ENCODE data around the gene ZNF425. TPM values are rescaled to one million over a fixed set of nuclear protein-coding genes. Genes with fewer than 3 reads are reported as not detected.

Gene ZNF425
- 0.57 and 0.89 TPM in 2 replicates for total RNA-seq (2014; rRNA removed; shearing (Covaris generic))

- peak; percentile 90 to 95 for DNase-seq
Measured at GRCh38 chr7:149125863-149126661, at the start of gene ZNF425. TSS of gene ZNF425 (minus strand) at chr7:149126324. CDS start at chr7:149126213, 111 bp downstream.

GRCh38 chr7:149175150-149175549, 49.0 kb upstream of the ZNF425 start:
- Histone ChIP-seq H3K27me3 (no peaks in the 10 kb centered on the region), H3K9me3 (replicated peaks) (no peaks in the 10 kb centered on the region), H3K36me3 (peaks cover 46% of the 10 kb centered on the region), H3K27ac (no peak overlapping the region), H3K4me1 (no peaks in the 10 kb centered on the region), H3K4me3 (no peak overlapping the region)
- DNase-seq = no peak

More at GRCh38 chr7:149125863-149126661, at the start of gene ZNF425:
- Histone ChIP-seq H3K4me1 (peaks cover 9% of the 10 kb centered on the region), H3K9me3 (replicated peaks) (peaks cover 9% of the 10 kb centered on the region), H3K4me3 (peak within 1 kb of the TSS; percentile 85), H3K36me3 (peaks cover 9% of the 10 kb centered on the region), H3K27ac (peak within 1 kb of the TSS; percentile 55), H3K27me3 (no peaks in the 10 kb centered on the region)

- no peak for DNase-seq
- no peak overlapping the region for H3K4me3 ChIP-seq
- H3K27me3 ChIP-seq = no peaks in the 10 kb centered on the region
- no peak overlapping the region for H3K27ac ChIP-seq
- no peaks in the 10 kb centered on the region for H3K9me3 ChIP-seq (replicated peaks)
- no peaks in the 10 kb centered on the region for H3K4me1 ChIP-seq
- peaks cover 51% of the 10 kb centered on the region for H3K36me3 ChIP-seq
Measured at GRCh38 chr7:149172534-149172920, 46.4 kb upstream of the ZNF425 start.

GRCh38 chr7:149171892-149172533, 45.9 kb upstream of the ZNF425 start:
- H3K27ac ChIP-seq = no peak overlapping the region
- no peak for DNase-seq
- no peaks in the 10 kb centered on the region for H3K4me1 ChIP-seq
- no peak overlapping the region for H3K4me3 ChIP-seq
- peaks cover 52% of the 10 kb centered on the region for H3K36me3 ChIP-seq
- H3K27me3 ChIP-seq = no peaks in the 10 kb centered on the region
- H3K9me3 ChIP-seq (replicated peaks) = no peaks in the 10 kb centered on the region

GRCh38 chr7:149166630-149167352, 40.7 kb upstream of the ZNF425 start:
- no peak overlapping the region for H3K27ac ChIP-seq
- no peak overlapping the region for H3K4me3 ChIP-seq
- H3K27me3 ChIP-seq = no peaks in the 10 kb centered on the region
- DNase-seq = no peak
- no peaks in the 10 kb centered on the region for H3K9me3 ChIP-seq (replicated peaks)
- H3K36me3 ChIP-seq = peaks cover 59% of the 10 kb centered on the region
- no peaks in the 10 kb centered on the region for H3K4me1 ChIP-seq

GRCh38 chr7:149166142-149166541, 40.0 kb upstream of the ZNF425 start:
- no peak for DNase-seq
- H3K4me3 ChIP-seq = no peak overlapping the region
- no peaks in the 10 kb centered on the region for H3K27me3 ChIP-seq

GRCh38 chr7:149161241-149161848, 35.2 kb upstream of the ZNF425 start:
- no peaks in the 10 kb centered on the region for H3K27me3 ChIP-seq
- peaks cover 40% of the 10 kb centered on the region for H3K36me3 ChIP-seq
- DNase-seq = no peak

More at GRCh38 chr7:149166142-149166541, 40.0 kb upstream of the ZNF425 start:
- Histone ChIP-seq H3K9me3 (replicated peaks) (no peaks in the 10 kb centered on the region), H3K27ac (no peak overlapping the region), H3K4me1 (no peaks in the 10 kb centered on the region), H3K36me3 (peaks cover 57% of the 10 kb centered on the region)

GRCh38 chr7:149156898-149157297, 30.8 kb upstream of the ZNF425 start:
- Histone ChIP-seq H3K27ac (no peak overlapping the region), H3K27me3 (no peaks in the 10 kb centered on the region), H3K4me3 (no peak overlapping the region), H3K4me1 (no peaks in the 10 kb centered on the region), H3K9me3 (replicated peaks) (no peaks in the 10 kb centered on the region), H3K36me3 (peaks cover 40% of the 10 kb centered on the region)
- DNase-seq = no peak

More at GRCh38 chr7:149161241-149161848, 35.2 kb upstream of the ZNF425 start:
- Histone ChIP-seq H3K9me3 (replicated peaks) (no peaks in the 10 kb centered on the region), H3K4me1 (no peaks in the 10 kb centered on the region), H3K4me3 (no peak overlapping the region), H3K27ac (no peak overlapping the region)

- Histone ChIP-seq H3K9me3 (replicated peaks) (no peaks in the 10 kb centered on the region), H3K36me3 (peaks cover 30% of the 10 kb centered on the region), H3K27ac (no peak overlapping the region), H3K27me3 (no peaks in the 10 kb centered on the region), H3K4me1 (no peaks in the 10 kb centered on the region), H3K4me3 (no peak overlapping the region)
- DNase-seq = no peak
Measured at GRCh38 chr7:149154056-149154455, 27.9 kb upstream of the ZNF425 start.

GRCh38 chr7:149153346-149153745, 27.2 kb upstream of the ZNF425 start:
- no peaks in the 10 kb centered on the region for H3K27me3 ChIP-seq
- H3K36me3 ChIP-seq = peaks cover 27% of the 10 kb centered on the region
- no peaks in the 10 kb centered on the region for H3K4me1 ChIP-seq
- H3K27ac ChIP-seq = no peak overlapping the region
- DNase-seq = no peak
- no peak overlapping the region for H3K4me3 ChIP-seq
- no peaks in the 10 kb centered on the region for H3K9me3 ChIP-seq (replicated peaks)

GRCh38 chr7:149150981-149151380, 24.9 kb upstream of the ZNF425 start:
- H3K27ac ChIP-seq = no peak overlapping the region
- H3K36me3 ChIP-seq = peaks cover 16% of the 10 kb centered on the region

GRCh38 chr7:149147752-149148653, 21.9 kb upstream of the ZNF425 start:
- no peaks in the 10 kb centered on the region for H3K27me3 ChIP-seq
- no peaks in the 10 kb centered on the region for H3K9me3 ChIP-seq (replicated peaks)
- H3K36me3 ChIP-seq = no peaks in the 10 kb centered on the region
- peak overlapping the region; percentile 77 for H3K4me3 ChIP-seq
- peak; percentile 40 to 59 for DNase-seq
- no peaks in the 10 kb centered on the region for H3K4me1 ChIP-seq
- H3K27ac ChIP-seq = peak overlapping the region; percentile 28; the same call in 1 of the 2 replicates

More at GRCh38 chr7:149150981-149151380, 24.9 kb upstream of the ZNF425 start:
- H3K27me3 ChIP-seq = no peaks in the 10 kb centered on the region
- no peak overlapping the region for H3K4me3 ChIP-seq
- no peak for DNase-seq
- no peaks in the 10 kb centered on the region for H3K4me1 ChIP-seq
- H3K9me3 ChIP-seq (replicated peaks) = no peaks in the 10 kb centered on the region

GRCh38 chr7:149147072-149147751, 21.1 kb upstream of the ZNF425 start, which contains the start of gene ZNF398:
TSS of gene ZNF398 (plus strand) at chr7:149147453. CDS start at chr7:149147743, 290 bp downstream.
- Histone ChIP-seq H3K27me3 (no peaks in the 10 kb centered on the region), H3K36me3 (no peaks in the 10 kb centered on the region), H3K27ac (peak within 1 kb of the TSS; percentile 63), H3K4me3 (peak within 1 kb of the TSS; percentile 77), H3K4me1 (no peaks in the 10 kb centered on the region), H3K9me3 (replicated peaks) (no peaks in the 10 kb centered on the region)
- peak; percentile 77 to 87 for DNase-seq

Data from SJCRH30 (cell line).